ENCODE results near the gene TRAIP.
"Not testable (repeated sequence)": the region's sequence is repeated elsewhere in the genome, so short reads cannot be mapped to it uniquely, and the experiment has no call there.

- TF ChIP-seq EP300 (conservative IDR thresholded peaks at IDR 0.05; ENCODE audit: poor library complexity, severe bottlenecking); POLR2AphosphoS5 (IDR thresholded peaks at IDR 0.05); EZH2 (IDR thresholded peaks at IDR 0.05; ENCODE audit: borderline replicate concordance, insufficient read depth, low read length, poor library complexity, severe bottlenecking); TAF1 (IDR thresholded peaks at IDR 0.05; ENCODE audit: low read depth): not testable (repeated sequence)
- TF ChIP-seq, protein P1, sequence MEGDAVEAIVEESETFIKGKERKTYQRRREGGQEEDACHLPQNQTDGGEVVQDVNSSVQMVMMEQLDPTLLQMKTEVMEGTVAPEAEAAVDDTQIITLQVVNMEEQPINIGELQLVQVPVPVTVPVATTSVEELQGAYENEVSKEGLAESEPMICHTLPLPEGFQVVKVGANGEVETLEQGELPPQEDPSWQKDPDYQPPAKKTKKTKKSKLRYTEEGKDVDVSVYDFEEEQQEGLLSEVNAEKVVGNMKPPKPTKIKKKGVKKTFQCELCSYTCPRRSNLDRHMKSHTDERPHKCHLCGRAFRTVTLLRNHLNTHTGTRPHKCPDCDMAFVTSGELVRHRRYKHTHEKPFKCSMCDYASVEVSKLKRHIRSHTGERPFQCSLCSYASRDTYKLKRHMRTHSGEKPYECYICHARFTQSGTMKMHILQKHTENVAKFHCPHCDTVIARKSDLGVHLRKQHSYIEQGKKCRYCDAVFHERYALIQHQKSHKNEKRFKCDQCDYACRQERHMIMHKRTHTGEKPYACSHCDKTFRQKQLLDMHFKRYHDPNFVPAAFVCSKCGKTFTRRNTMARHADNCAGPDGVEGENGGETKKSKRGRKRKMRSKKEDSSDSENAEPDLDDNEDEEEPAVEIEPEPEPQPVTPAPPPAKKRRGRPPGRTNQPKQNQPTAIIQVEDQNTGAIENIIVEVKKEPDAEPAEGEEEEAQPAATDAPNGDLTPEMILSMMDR (IDR thresholded peaks at IDR 0.05; ENCODE audit: poor library complexity, severe bottlenecking): not testable (repeated sequence)
These were observed 48.1 kb upstream of the TRAIP start for GRCh38 chr3:49904448-49904847.
